OCI-LY3 (cell line): ENCODE results near the gene LRRC15.

Experiments
- H2AFZ ChIP-seq: fragments of 200-600, 300-600 bp; shearing (Covaris generic); 2 replicates; pipeline ENCODE4 v1.6.0; 2014; ENCODE audit warnings: antibody characterized with exemption, low read depth, low read length
- H3K27ac ChIP-seq: fragments of 200-600, 300-600 bp; sonication (generic); 2 replicates; pipeline ENCODE4 v1.5.1; 2014; ENCODE audit warnings: mild to moderate bottlenecking, low read length, moderate library complexity, mixed read lengths
- H3K27me3 ChIP-seq: fragments of 200-600, 300-600 bp; sonication (generic); 2 replicates; pipeline ENCODE4 v1.6.1; 2014; ENCODE audit warnings: low read depth, low read length, mixed read lengths
- H3K36me3 ChIP-seq: fragments of 200-600, 300-600 bp; sonication (generic); replicated peaks from 2 replicates; pipeline ENCODE3; 2014; ENCODE audit warnings: low read depth, low read length, mixed read lengths
- H3K4me1 ChIP-seq: fragments of 300-600, 200-600 bp; sonication (generic); 2 replicates; pipeline ENCODE4 v1.6.1; 2014; ENCODE audit warnings: low read length, mixed read lengths
- H3K4me2 ChIP-seq: fragments of 200-600, 300-600 bp; sonication (generic); 2 replicates; pipeline ENCODE4 v1.6.1; 2014; ENCODE audit warnings: low read length, mixed read lengths
- H3K4me3 ChIP-seq: fragments of 300-600, 200-600 bp; sonication (generic); 2 replicates; pipeline ENCODE4 v1.5.1; 2014; ENCODE audit warnings: antibody characterized with exemption, mild to moderate bottlenecking, low read length, moderate library complexity
- H3K79me2 ChIP-seq: fragments of 300-600, 200-600 bp; shearing (Covaris generic); 2 replicates; pipeline ENCODE4 v1.6.1; 2014; ENCODE audit warnings: mild to moderate bottlenecking, low read length, mixed read lengths
- H3K9ac ChIP-seq: fragments of 300-600, 200-600 bp; shearing (Covaris generic); 2 replicates; pipeline ENCODE4 v1.6.0; 2014; ENCODE audit warnings: mild to moderate bottlenecking, low read length, moderate library complexity
- H3K9me3 ChIP-seq: fragments of 200-600, 300-600 bp; shearing (Covaris generic); 2 replicates; pipeline ENCODE4 v1.6.1; 2014; ENCODE audit warnings: low read length, mixed read lengths; ENCODE audit not compliant: insufficient read depth
- H4K20me1 ChIP-seq: fragments of 200-600, 300-600 bp; sonication (generic); 2 replicates; pipeline ENCODE4 v1.6.1; 2016; ENCODE audit warnings: low read length, mixed read lengths; ENCODE audit not compliant: insufficient read depth
- EZH2phosphoT487 ChIP-seq: fragments of 200-600 bp; shearing (Covaris generic); IDR thresholded peaks from 2 replicates; pipeline ENCODE4 v1.6.1; 2018; ENCODE audit warnings: antibody characterized with exemption, mixed run types, low read depth
- TF ChIP-seq, protein P1 (sequence below): fragments of 200-600, 300-600 bp; sonication (generic); IDR thresholded peaks from 2 replicates; pipeline ENCODE4 v1.5.1; 2014; ENCODE audit warnings: antibody characterized with exemption, low read length, low read depth

LRRC15 gene

DNA sequence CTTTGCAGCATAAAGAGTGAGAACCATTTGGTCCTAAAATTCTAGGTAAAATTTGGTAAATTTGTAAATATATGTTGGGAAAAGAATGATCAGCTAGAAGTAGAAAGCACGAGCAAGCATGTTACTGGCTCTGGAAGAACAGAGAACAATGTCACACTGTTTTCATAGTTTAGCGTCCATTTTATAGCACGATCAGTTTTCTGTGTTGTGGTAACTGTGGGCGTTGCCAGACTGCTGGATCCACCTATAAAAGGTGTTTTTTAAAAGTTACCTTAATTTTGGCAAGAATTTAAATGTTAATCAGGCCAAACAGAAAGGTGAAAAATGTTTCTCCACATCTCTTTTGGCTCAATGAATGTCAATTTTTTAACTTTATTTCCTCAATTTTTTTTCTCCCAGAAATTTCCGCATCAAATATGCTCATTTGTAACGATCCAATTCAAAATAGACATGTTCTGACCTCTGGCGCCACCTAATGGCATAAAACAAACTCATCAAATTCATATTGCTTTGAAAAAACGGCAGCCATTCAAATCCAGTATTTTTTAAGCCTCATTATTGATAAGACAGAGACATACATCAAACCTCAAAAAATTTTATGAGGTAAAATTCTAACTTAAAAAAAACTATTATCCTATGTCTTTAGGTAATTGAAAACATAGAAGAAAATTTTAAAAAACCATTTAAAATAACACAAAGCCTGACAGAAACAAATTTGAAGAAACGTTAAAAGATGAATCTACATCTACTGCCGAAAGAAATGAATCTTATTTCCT lies 35.0 kb upstream of the LRRC15 start:
- H3K4me1 ChIP-seq: no peaks in the 10 kb centered on the region
- no peaks in the 10 kb centered on the region for H3K9me3 ChIP-seq
- peaks cover 22% of the 10 kb centered on the region for H3K36me3 ChIP-seq
- no peak overlapping the region for H3K27ac ChIP-seq
- H3K9ac ChIP-seq: no peak overlapping the region
- H3K4me2 ChIP-seq: no peak overlapping the region
- H3K27me3 ChIP-seq: no peaks in the 10 kb centered on the region
- H3K4me3 ChIP-seq: no peak overlapping the region
- no peaks in the 10 kb centered on the region for H3K79me2 ChIP-seq
- no peak overlapping the region for H2AFZ ChIP-seq
- no peak for TF ChIP-seq EZH2phosphoT487
- TF ChIP-seq, protein P1, sequence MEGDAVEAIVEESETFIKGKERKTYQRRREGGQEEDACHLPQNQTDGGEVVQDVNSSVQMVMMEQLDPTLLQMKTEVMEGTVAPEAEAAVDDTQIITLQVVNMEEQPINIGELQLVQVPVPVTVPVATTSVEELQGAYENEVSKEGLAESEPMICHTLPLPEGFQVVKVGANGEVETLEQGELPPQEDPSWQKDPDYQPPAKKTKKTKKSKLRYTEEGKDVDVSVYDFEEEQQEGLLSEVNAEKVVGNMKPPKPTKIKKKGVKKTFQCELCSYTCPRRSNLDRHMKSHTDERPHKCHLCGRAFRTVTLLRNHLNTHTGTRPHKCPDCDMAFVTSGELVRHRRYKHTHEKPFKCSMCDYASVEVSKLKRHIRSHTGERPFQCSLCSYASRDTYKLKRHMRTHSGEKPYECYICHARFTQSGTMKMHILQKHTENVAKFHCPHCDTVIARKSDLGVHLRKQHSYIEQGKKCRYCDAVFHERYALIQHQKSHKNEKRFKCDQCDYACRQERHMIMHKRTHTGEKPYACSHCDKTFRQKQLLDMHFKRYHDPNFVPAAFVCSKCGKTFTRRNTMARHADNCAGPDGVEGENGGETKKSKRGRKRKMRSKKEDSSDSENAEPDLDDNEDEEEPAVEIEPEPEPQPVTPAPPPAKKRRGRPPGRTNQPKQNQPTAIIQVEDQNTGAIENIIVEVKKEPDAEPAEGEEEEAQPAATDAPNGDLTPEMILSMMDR: peak; percentile 82
- H4K20me1 ChIP-seq: no peaks in the 10 kb centered on the region

DNA sequence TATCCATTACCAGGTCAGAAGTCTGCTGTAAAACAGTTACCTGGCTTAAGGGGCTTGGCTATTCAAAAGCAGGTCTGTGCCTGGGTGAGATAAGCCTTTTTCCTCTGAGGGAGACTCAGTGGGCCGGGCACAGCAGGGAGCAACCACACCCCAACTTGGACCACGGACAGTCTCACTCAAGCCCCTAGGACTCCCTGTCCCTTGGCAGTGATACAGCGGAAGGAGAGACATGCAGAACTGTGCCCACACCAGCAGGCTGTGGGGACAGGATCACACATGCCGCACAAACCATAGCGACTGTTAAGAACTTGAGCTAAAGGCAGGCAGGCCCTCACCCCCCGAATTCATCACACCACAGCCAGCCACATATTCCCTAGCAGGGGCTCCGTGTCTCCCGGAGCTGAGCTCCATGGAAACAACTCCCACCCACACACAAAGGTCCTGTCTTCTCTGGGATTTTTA lies 32.4 kb upstream of the LRRC15 start:
- no peak for TF ChIP-seq EZH2phosphoT487
- TF ChIP-seq, protein P1: no peak
- H3K4me3 ChIP-seq: no peak overlapping the region
- no peak overlapping the region for H2AFZ ChIP-seq
- H3K27me3 ChIP-seq: no peaks in the 10 kb centered on the region
- no peaks in the 10 kb centered on the region for H3K9me3 ChIP-seq
- no peaks in the 10 kb centered on the region for H3K4me1 ChIP-seq
- no peak overlapping the region for H3K27ac ChIP-seq
- H4K20me1 ChIP-seq: no peaks in the 10 kb centered on the region
- no peaks in the 10 kb centered on the region for H3K79me2 ChIP-seq
- H3K36me3 ChIP-seq: peaks cover 18% of the 10 kb centered on the region
- no peak overlapping the region for H3K9ac ChIP-seq
- no peak overlapping the region for H3K4me2 ChIP-seq

DNA sequence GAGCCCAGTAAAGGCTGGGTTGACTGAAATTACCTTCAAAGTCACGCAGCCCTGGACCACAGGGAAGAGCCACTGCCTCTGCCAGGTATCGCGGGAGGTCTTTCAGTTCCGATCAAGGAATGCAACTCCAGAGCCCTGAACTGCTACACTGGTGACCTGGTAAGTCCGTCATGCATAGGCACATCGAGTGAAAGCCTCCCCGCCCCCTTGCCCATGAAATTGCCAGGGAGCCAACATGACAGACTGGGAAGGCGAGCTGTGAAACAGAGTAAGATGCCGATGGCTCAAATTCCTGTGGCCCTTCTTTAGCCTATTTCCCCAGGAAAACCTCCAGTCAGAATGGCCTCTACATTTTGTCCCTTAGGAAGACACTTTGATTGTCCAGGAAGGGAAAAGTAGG lies 31.8 kb upstream of the LRRC15 start:
- Histone ChIP-seq H3K4me2 (no peak overlapping the region), H3K4me1 (no peaks in the 10 kb centered on the region)

DNA sequence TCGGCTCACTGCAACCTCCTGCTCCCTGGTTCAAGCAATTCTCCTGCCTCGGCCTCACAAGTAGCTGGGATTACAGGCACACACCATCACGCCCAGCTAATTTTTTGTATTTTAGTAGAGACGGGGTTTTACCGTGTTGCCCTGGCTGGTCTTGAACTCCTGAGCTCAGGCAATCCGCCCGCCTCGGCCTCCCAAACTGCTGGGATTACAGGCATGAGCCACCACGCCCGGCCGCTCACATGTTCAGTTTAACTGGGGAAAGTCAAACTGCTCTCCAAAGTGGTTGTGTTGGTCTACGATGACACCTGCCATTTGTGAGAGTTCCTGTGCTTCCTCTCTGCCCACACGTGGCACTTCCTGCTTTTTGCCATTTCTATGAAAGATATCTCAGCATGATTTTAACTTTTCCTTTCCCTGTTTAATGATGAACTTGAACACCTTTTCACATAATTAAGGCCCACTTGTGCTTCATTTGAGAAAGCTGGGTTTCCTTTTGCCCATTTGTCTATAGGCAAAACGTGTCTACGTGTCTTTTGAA lies 30.4 kb upstream of the LRRC15 start:
- H3K9me3 ChIP-seq: no peaks in the 10 kb centered on the region
- peaks cover 9% of the 10 kb centered on the region for H3K36me3 ChIP-seq
- H3K79me2 ChIP-seq: no peaks in the 10 kb centered on the region
- H3K9ac ChIP-seq: no peak overlapping the region
- no peak overlapping the region for H3K27ac ChIP-seq
- H3K4me1 ChIP-seq: peaks cover 4% of the 10 kb centered on the region; the same call in 1 of the 2 replicates
- no peak overlapping the region for H3K4me3 ChIP-seq
- TF ChIP-seq EZH2phosphoT487: no peak
- TF ChIP-seq, protein P1: no peak
- no peaks in the 10 kb centered on the region for H3K27me3 ChIP-seq
- no peak overlapping the region for H3K4me2 ChIP-seq
- H4K20me1 ChIP-seq: no peaks in the 10 kb centered on the region
- no peak overlapping the region for H2AFZ ChIP-seq

More for the DNA sequence above, 31.8 kb upstream of the LRRC15 start:
- H3K9ac ChIP-seq: no peak overlapping the region
- H3K27ac ChIP-seq: no peak overlapping the region
- H3K27me3 ChIP-seq: no peaks in the 10 kb centered on the region
- H4K20me1 ChIP-seq: no peaks in the 10 kb centered on the region
- H3K79me2 ChIP-seq: no peaks in the 10 kb centered on the region
- H3K4me3 ChIP-seq: no peak overlapping the region
- H3K36me3 ChIP-seq: peaks cover 18% of the 10 kb centered on the region
- TF ChIP-seq, protein P1: no peak
- TF ChIP-seq EZH2phosphoT487: no peak
- no peak overlapping the region for H2AFZ ChIP-seq
- no peaks in the 10 kb centered on the region for H3K9me3 ChIP-seq
